GM18951 (cell line): ENCODE results near the gene AZU1.
"Not testable (repeated sequence)": the region's sequence is repeated elsewhere in the genome, so short reads cannot be mapped to it uniquely, and the experiment has no call there.

Source experiments
- POLR2A ChIP-seq: IDR thresholded peaks from 4 replicates; pipeline ENCODE4 v1.6.1; 2011; ENCODE audit warnings: mild to moderate bottlenecking; ENCODE audit not compliant: insufficient read length, insufficient read depth; ENCODE audit errors: extremely low read depth
- in situ Hi-C: fragments of 300-500 bp; cut with MboI; formaldehyde crosslinking; loops from one replicate; pipeline ENCODE4 v1.12.0; 2022; ENCODE audit warnings: low sequenced_read_pairs, mixed read lengths, inconsistent platforms; ENCODE audit not compliant: unreplicated experiment

The AZU1 gene

GRCh38 chr19:821825-822503, 5.7 kb upstream of the AZU1 start, which contains the start of gene PLPPR3:
PLPPR3 (minus strand) TSS chr19:821955; CDS start chr19:821559, 396 bp downstream.
- TF ChIP-seq POLR2A = no peak
- in situ Hi-C loops = no loop called here

GRCh38 chr19:823565-824121, 4.0 kb upstream of the AZU1 start:
- in situ Hi-C loops = no loop called here
- TF ChIP-seq POLR2A = no peak

DNA sequence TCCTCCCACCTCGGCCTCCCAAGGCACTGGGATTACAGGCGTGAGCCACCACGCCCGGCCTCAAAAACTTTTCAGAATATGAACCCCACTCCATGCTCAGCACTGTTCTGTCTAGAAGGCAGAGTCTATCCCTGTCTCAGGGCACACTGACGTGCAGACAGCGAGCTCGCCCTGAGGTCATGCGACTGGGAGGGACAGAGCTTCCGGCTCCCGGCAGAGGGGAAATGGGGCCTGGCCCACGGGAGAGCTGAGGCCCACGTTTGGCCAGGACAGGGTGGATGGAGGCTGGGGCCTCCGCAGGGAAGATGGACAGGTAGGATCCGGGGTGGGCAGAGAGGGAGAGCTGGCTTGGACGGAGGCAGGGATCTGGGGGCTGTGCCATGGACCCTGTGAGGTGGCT, 2.8 kb upstream of the AZU1 start:
- no peak for TF ChIP-seq POLR2A
- in situ Hi-C loops = no loop called here

- TF ChIP-seq POLR2A = no peak
- in situ Hi-C loops = no loop called here
These were observed 1.6 kb upstream of the AZU1 start for GRCh38 chr19:825897-826644.

- in situ Hi-C loops = no loop called here
- no peak for TF ChIP-seq POLR2A
These were observed 325 bp upstream of the AZU1 start for GRCh38 chr19:827314-827709.

DNA sequence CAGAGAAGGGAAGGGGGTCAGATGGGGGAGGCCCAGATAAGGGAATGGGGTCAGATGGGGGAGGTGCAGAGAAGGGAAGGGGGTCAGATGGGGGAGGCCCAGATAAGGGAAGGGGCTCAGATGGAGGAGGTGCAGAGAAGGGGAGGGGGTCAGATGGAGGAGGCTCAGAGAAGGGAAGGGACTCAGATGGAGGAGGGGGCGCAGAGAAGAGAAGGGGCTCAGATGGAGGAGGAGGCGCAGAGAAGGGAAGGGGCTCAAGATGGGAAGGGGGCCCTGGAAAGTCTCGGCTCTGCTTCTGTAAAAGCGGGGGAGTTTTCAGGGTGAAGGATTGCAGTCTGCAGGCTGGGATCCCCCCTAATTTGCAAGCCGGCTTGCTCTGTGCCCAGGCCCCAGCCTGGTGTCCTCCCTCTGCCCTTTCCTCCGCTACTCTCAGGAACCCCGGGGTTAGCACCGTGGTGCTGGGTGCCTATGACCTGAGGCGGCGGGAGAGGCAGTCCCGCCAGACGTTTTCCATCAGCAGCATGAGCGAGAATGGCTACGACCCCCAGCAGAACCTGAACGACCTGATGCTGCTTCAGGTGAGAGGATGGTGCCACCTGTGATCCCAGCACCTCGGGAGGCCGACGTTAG, 1.6 kb downstream of the AZU1 start:
- TF ChIP-seq POLR2A = no peak
- in situ Hi-C loops = no loop called here

DNA sequence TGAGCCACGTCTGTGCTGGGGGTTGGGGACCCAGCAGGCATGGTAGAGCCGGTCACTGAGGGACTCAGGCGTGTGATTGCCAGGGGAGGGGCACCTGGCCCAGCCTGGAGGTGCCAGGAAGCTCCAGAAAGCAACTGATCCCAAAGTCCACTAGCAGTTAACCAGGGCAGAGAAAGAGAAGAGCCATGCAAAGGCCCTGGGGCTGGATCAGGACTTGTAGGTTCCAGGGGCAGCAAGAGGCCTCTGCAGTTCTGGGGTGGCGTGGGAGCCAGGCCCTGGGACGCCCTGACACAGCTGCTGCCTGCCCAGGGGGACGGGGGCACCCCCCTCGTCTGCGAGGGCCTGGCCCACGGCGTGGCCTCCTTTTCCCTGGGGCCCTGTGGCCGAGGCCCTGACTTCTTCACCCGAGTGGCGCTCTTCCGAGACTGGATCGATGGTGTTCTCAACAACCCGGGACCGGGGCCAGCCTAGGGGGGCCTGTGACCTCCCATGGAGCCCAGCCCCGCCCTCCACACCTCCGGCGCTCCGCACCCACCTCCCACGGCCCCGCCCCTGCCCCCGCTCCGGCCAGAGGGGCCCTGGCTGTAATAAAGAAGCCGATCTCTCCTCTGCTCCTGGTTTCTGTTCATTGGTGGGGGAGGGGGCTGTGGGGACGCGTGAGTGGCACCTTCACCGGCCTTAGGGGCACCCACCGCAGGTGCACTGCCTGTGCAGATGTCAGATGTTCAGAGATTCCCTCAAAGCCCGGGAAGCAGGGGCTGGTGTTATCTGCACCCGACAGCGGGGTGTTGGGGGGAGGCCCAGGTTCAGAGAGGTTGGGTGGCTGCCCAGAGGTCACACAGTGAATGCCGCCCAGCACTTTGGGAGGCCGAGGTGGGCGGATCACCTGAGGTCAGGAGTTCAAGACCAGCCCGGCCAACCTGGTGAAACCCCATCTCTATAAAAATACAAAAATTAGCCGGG, 4.1 kb downstream of the AZU1 start:
- in situ Hi-C loops = no loop called here
- TF ChIP-seq POLR2A = no peak

DNA sequence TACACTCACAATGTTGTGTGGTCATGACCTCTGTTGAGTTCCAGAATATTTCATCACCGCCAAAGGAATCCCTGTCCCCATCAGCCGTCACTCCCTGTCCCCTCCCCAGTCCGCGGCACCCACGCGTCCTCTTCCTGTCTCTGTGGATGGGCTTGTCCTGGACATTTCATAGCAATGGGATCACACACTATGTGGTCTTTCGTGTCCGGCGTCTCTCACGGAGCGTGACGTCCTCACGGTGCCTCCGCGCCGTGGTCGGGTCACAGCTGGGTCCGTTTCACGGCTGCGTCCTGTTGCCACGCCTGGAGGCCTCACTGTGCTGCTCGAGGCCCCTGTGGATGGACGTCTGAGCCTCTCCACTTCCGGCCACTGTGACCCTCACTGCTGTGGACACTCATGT, 6.6 kb downstream of the AZU1 start:
- in situ Hi-C loops = no loop called here
- no peak for TF ChIP-seq POLR2A

DNA sequence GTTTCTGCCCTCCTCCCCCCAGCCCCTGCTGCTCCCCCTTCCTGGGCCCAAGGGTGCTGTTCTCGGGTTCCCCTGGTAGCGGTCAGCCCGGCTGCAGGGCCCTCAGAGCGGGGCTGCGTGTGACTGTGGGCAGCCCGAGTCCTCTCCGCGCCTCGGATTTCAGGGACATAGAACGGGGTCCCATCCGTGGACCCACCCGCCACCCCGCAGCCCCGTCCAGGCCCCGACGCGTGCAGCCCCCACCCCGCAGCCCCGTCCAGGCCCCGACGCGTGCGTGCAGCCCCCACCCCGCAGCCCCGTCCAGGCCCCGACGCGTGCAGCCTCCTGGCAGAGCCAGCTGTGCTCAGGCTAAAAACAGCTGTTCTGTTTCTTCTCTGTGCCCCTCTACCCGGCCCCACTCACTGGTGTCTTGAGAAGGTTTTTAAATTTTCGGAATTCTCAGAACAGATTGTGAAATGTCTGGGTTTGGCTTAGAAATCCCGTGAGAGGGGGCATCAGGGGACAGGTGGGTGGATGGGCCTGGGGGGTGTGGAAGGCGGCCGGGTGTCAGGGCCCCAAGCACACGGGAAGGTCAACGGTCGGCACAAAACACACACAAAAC, 7.7 kb downstream of the AZU1 start:
- TF ChIP-seq POLR2A = no peak
- in situ Hi-C loops = no loop called here

DNA sequence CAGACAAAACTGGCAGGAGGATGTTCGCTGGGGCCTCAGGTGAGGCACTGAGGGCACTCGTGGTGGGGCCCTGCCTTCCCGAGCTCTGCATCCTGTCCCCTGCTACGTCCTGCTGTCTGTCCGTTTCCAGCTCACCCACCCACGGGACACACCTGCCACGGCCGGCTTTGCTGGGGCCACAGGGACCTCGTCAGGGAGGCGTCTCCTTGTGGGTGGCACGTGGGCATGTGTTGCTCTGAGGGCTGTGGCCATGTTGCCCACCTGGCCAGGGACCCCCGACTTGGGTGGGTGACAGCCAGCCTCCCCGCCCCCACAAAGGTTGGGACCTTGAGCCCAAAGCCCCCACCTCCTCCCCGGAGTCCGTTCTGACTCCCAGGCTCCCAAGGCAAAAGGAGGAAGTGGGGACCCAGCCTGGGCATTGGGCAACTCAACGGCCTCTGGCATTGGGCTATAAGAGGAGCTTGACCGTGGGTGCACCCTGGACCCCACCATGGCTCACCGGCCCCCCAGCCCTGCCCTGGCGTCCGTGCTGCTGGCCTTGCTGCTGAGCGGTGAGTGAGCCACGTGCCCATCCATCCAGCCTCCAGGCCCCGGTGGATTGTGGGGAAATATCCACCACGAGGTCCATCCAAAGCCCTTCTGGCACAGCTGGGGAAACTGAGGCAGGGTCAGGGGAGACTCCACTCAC, 13.0 kb downstream of the AZU1 start, which contains the start of gene PRTN3:
Gene PRTN3 (plus strand): TSS at position 481 of the 688 bp plus-strand sequence. CDS start 10 bp downstream, at position 491.
- in situ Hi-C loops = no loop called here
- no peak for TF ChIP-seq POLR2A

DNA sequence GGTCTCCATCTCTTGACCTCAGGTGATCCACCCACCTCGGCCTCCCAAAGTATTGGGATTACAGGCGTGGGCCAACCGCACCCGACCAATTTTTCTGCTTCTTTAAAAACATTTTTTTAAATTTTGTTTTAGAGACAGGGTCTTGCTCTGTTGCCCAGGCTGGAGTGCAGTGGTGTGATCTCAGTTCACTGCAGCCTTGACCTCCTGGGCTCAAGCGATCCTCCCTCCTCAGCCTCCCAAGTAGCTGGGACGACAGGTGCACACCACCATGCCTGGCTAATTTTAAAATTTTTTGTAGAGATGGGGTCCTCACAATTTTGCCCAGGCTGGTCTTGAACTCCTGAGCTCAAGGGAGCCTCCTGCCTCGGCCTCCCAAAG, 15.2 kb downstream of the AZU1 start:
- in situ Hi-C loops = not testable (repeated sequence)
